HG03520 (cell line): ENCODE data around the gene AJAP1.

Experiments
- ATAC-seq: cut with Tn5 transposase; IDR thresholded peaks from one replicate; pipeline ENCODE4 v1.9.1; 2021; ENCODE audit warnings: mild to moderate bottlenecking, moderate library complexity; ENCODE audit not compliant: unreplicated experiment

AJAP1 gene

DNA sequence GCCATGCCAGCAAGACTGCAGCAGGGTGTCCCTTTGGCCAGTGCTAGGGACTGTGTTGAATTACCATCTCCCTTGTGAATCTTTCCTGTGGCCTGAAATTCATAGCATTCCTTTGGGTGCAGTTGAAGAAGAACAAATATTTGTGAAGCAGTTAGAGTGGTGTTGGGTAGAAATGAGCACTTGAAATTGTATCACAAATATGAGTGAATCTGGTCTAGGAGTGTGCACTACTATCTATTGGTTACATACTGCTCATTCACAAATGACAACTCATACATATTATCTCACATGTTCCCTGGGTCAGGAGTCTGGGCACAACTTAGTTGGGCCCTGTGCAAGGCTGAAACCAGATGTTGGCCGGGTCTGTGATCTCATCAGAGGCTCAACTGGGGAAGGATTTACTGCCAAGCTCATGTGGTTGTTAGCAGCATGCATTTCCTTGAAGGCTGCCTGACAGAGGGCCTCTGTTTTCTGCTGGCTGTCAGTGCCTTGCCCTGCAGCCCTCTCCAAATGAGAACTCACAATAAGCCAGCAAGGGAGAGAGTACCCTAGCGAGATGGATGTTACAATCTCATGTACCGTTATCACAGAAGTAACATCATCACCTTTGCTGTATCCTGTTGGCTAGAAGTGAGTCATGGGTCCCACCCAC lies 23.8 kb downstream of the AJAP1 start:
- ATAC-seq = no peak

DNA sequence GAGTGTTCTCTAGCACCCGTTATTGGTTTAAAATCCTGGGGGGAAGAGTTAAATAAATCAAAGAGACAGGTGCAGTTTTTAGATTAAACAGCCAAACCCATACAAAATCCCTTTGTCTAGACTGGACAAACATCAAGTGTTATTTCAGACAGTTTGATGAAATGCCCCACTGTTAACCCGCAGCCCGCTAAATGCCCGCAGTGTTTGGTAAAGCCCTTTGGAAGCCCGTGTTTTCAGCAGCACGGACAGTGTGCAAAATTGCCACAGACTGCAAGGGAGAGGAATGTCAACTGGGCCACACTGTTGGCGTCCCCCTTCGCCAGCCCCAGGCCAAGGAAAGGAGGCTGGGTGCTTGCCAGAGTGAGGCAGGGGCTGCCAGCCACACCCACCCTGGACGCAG lies 26.6 kb downstream of the AJAP1 start:
- ATAC-seq = no peak

DNA sequence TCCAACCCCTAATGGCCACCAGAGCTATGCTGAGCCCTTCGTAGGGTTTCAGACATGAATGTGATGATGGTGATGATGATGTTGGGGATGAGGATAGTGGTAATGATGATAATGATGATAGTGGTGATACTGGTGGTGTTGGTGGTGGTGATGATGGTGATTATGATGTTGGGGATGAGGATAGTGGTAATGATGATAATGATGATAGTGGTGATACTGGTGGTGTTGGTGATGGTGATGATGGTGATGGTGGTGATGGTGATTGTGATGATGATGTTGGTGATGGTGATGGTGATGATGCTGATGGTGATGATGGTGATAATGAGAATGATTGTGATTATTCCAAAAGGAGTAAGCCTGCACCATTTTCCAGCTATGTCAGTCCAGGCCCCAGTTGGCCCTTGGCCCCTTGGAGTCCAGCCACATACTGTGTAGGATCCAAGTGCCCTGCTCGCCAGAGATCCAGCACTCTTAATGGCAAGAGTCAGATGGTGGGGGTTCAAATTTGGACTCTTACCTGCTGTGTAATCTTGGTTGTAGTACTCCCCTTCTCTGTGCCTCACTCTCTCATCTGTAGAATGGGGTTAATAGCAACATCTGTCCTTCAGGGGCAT lies 28.3 kb downstream of the AJAP1 start:
- ATAC-seq = no peak

DNA sequence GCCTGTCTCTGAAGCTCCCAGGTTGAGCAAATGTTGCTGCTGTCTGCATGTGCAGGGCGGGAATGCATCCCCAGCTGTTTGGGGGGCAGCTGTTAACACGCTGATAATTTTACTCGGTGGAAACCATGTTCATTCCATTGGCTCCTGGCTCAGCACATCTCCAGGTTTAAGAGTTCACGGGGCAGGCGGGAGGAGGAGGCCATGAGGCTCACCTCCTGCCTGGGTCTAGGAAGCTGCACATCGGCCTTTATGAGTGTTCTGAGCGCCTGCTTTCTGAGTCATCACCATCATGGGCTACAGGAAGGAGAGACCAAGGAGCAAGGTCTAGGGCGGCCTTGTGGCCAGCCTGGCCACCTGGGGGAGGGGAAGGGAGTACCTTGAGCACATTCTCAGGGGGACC lies 29.7 kb downstream of the AJAP1 start:
- no peak for ATAC-seq

DNA sequence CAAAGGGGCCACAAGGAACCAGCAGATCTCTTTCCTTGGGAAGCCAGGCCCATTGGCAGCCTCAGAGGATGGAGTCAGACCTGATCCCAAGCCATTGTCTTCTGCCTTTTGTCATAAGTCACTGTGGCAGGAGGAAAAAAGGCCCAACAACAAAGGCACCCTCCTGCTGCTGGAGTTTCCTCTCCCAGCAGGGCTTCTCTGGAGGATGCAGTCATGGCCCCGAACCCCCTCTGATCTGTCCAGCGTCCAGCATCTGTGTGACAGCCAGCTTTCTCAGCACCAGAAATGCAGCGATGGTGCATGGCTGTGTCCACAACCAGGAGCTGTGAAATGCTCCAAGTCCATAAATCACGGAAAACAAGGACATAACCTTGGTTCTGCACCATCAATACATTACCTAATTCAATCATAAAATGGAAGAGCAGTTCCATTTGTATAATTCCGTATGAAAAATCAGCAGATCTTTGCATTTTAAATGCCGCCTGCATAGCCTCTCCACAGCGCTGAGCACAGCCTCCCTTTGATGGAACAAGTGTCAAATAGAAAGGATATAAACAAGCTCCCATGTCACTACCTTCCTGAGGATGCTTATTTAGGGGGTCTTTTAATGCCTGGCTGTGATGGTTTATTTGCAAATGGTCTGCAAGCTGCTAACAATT lies 30.6 kb downstream of the AJAP1 start:
- ATAC-seq = no peak

DNA sequence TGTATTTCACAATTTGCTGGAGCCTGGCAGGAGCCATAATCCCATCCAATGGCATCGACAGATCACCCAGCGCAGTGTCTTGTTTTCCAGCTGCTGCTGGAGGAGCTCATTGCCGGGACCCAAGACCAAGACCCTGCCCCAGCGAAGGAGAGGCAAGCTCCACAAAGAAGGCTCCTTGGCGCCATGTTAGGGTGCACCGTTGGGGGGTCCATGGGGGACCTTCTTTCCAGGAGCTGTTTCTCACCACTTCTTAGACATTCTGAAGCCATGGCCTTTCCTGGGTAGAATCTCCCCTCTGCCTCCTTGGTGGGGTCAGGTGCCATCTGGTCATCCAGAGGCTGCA lies 31.1 kb downstream of the AJAP1 start:
- no peak for ATAC-seq

DNA sequence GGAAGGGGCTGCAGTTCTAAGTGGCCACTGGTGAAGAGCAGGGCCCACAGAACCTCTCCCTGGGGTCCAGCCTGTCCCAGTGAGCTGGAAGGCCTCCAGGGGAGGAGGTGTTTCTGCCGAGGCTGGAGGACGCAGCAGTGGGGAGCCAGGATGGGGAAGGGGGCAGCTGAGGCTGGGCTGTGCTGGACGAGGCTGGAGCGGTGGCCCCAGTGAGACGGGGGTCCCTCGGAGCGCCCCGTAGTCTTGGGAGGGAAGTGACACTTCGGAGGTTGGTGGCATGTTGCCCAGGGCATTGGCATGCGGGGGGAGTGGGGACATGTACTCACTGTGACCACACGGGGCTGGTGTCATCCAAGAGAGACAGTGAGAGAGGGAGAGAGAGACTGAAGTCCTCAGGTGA lies 33.5 kb downstream of the AJAP1 start:
- no peak for ATAC-seq

DNA sequence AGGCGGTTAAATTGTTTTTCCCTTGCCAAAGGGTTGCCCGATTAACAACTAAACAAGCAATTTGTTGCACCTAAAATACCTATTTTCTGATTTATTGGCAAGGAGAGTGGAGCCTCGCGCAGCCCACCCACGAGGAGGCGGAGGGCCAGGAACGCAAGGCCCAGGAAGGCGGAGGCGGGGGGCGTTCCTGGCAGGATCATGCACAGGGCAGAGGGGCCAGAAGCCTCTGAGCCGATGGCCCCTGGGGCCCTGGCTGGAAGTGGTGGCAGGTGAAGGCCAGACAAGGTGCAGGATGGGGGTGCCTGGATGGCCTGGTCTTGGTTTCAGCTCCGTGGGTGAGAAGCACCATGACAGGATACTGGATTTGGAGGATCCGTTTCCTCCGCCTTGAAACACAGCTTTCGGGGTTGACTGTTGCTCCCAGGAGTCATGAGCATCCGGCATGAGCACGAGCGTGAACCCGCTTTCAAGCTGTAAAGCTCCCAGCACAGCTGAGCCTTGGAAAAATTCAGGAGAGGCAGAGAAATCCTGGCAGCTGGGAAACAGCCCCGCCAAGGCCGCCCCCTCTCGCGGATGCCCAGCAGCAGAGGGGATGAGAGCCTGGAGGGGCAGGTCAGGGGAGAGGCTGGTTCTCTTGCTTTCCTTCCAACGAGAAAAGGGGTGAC lies 35.0 kb downstream of the AJAP1 start:
- ATAC-seq = no peak

DNA sequence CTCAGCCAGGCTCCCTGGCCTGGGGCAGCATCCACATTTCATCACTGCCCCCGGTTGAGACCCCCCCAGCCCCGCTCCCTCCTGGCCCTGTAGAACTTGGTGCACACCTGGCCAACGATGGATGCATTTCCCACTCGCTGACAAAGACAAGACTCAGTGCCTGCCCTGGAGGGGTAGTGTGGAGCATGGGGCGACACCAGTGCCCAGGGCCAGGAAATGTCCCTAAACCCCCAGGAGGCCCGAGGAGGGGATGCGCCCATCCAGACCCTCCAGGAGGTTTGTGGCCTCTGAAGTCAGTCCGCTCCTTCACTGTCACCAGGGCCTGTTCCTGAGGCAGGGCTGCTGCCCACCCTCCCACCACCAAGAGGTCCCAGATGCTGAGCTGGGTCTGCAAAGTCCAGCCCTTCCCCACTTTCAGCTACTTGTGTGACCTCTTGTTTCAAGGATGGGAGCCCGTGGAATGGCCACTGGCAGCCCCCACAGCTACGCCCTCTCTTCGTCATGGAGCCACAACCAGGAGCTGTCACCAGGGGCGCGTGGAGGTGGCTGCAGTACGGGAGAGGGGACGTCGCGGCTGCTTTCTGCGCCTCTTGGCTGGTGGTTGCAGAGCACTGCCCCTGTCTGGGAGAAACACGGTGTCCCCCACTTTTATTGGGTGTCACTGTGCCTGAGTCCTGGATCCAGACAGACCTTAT lies 35.7 kb downstream of the AJAP1 start:
- no peak for ATAC-seq

DNA sequence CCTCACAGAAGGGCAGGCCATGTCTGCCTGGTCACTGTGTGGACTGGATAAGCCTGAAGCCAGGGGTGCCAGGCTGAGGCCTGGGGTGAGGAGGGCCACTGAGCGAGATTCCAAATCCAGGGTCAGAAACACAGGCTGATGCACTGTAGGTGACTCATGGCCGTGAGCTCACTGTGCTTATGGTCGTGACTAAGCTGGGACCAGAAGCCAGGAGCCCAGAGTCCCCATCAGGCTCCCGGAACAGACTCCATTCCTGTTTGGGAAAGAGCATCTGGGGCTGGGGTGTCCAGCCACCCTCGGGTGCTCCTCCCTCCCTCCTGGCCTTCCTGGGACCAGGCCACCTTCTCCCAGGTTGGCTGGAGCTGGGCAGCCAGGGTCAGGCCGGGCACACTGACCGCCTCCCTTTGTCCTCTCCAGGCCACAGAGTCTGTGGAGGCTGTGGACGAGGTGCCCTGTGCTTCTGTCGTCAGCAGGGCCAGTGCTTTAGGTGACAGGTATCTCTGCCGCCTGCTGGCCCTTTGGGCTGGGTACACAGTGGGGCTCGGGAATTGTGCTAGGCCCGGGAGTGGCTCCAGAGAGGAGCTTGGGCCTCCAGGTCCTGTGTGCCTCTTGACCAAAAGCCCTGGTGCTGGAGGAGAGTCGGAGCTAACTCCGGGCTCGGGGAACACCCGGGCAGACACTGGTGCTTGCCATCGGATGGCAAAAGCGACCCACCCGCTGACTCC lies 36.7 kb downstream of the AJAP1 start:
- no peak for ATAC-seq

DNA sequence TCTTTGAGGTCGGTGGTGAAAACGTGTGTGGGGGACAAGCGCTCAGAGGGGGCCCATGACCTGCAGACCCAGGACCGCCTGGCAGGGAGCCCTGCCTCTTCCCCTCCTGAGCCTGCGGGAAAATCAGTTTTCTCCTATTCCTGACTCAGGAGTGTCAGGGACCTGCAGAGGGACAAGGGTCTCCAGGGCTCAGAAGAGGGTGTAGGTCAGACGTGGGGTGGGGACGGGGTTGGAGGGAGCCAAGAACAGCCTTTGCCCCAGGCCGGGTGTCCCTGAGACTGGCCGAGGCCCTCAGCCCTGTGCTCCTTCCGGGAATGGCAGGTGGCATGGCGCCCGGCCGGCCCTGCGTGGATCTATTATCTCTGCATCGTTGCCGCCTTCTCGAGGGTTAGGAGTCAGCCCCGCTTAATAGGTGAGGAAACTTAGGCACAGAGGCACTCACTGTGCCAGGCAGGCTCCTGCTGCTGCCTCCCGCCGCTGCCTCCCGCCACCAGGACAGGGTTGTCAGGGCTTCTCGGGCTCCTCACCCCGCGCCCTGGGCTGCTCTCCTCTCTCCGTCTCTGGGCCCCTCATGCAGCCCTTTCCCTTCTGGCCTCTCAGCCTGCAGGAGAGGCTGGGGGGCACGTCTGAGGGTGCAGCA lies 37.5 kb downstream of the AJAP1 start:
- ATAC-seq = no peak

DNA sequence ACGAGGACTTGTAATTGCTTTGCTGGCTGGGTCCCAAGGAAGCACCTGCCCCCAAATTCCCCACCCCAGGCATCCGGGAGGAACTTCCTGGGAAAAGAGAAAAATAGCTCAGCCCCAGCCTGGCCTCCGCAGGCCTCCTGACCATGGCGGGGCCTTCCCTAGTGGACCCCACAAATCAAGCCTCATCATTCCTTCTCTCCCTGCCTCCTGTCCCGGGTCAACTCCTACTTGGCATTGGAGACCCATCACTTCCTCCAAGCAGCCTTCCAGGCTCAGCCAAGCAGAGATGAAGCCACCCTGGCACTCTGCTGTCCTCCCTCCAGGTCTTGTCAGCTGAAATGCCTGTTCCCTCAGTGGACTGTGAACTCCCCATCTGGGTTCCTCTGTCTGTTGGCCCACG lies 38.0 kb downstream of the AJAP1 start:
- ATAC-seq = no peak

DNA sequence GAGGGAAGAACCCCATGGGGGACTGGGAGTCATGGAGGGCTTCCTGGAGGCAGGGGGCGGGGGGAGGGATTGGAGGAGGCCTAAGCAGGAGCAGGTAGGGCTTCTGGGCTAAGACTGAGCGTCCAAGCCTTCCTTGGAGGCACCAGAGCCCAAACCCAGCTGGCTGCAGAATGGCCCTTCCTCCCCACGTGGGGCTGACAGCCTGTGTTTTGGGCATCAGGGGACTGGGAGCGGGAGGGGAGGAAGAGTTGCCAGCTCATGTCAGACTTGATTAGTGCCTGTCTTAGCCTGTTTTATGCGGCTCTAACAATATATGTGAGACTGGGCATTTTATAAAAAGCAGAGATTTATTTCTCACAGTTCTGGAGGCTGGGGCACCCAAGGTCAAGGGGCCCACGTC lies 38.9 kb downstream of the AJAP1 start:
- no peak for ATAC-seq

DNA sequence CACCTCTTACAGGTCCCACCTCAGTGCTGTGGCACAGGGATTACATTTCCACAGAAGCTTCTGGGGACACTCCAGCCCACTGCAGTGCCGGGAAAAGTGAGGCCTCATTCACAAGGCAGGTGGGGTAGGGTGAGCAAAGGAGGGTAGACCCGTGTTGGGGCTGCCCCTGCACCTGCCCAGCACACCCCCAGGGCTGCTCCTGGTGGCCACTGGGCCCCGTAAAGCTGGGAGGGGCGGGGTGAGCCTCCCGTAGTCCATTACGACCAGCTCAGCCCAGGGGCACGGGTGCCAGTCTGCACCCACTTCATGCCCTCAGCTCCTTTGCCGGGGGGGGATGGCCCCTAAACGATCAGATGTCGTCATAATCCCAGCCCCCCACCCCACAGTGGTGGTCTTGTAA lies 39.5 kb downstream of the AJAP1 start:
- no peak for ATAC-seq

DNA sequence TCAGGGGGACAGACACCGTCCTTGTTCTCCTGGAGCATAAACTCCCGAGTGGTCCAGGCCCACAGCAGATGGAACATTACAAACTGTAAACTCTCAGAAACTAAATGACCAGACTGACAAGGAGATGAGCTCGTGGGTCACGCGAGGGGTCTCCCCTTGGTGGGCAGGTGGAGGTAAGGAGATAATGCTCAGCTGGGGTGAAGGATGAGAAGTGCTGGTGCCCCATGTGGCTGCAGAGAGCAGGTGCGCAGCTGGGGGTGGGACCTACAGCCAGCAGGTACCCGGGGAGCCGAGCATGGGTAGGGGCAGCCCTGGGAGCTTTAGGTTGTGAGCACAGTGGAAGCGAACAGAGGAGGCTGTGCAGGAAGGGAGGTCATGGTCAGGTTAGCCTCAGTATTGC lies 40.1 kb downstream of the AJAP1 start:
- ATAC-seq = no peak

DNA sequence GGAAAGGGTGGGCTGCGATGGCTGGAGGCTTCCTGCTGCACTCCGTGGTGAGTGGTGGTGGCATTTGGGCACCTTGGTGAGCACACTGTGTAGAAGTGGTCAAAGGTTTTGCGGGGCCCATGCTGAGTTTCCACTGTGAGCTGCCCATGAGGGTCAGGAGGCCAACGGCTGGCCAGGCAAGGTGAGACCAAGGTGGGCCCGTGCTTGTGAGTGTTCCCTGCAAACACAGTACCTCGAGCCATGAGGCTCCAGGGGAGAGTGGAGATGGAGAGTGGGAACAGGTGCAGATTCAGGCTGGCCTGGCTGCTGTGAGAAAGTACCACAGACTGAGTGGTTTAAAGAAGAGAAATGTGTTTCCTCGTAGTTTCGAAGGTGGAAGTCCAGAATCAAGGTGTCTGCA lies 40.8 kb downstream of the AJAP1 start:
- ATAC-seq = no peak

DNA sequence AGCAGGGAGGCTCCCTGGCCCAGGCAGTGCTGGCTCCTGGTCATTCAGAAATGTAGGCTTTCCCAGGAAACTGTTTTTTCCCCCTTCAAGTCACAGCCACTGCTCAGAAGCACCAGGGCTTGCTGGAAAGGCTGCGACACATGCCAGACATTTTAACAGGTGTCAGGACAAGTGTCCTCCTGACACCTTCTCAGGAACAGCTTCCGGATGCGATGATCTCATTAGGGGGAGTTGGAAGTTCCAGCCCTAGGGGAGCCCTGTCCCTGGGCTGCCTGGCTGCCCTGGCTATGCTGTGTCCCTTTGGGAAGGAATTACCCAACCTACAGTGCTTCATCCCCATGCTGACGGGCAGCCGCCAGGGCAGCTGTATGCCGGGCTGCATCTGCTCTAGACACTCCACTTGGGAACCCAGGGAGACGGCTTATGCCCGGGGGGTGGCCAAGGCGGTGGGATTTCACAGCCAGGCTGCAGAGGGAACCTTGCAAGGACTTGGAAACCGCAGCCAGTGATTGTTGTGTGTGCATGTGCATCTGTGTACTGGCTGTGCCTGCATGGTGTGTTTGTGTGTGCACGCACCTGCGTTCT lies 41.8 kb downstream of the AJAP1 start:
- ATAC-seq = no peak

DNA sequence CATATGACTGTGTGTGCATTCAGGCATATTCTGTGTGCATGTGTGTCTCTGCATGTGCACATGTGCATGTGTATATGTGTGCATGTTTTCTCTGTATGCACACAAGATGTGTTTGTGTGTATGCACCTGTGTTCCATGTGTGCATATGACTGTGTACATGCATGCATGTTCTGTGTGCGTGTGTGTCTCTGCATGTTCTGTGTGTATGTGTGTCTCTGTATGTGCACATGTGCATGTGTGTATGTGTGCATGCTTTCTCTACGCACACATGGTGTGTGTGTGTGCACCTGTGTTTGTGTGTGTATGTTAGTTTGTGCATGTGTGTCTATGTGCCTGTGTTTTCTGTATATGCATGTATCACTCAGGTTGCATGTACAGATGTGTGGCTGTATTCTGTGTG lies 42.3 kb downstream of the AJAP1 start:
- ATAC-seq = no peak

DNA sequence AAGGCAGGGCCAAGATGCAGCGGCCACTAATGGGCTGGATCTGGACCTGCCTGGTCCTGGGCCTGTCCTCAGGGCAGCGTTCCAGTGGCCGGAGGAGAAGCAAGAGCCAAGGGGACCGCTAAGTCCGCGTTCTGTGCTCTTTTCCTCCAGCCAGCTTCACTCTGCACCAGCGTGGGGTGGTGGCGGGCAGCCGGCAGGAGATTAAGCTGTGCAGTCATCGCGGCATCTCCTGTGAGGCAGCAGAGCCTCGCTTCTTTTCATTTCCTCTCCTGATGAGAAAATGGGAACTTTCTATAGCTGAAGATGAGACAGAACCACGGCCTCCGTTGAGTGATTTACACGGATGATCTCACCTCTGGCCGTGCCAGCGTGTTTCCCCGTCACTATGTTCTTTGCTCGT lies 43.4 kb downstream of the AJAP1 start:
- ATAC-seq = no peak

DNA sequence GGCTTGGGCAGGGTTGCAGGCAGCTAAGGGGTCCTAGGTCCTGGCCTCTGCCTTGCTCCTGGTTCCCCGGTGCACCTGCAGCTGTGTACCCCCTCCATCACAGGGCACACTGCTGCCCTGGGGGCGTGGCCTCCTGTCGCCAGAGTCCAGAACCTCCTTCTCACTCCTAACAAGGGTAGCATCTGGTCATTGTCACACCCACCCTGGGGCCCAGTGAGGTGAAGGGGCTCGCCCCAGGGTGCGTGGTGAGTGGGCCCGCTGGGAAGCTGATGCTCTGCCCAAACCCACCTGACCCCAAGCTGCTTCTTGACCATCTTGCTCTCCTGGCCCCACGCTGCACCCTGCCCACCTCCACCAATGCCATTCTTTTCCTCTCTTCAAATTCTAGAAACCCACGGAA lies 44.5 kb downstream of the AJAP1 start:
- no peak for ATAC-seq
